HS-5 (cell line): Measurements from ENCODE around the gene CCT6A.
"Not testable (repeated sequence)": the region's sequence is repeated elsewhere in the genome, so short reads cannot be mapped to it uniquely, and the experiment has no call there.

Source experiments
- DNase-seq: peaks from one replicate; pipeline ENCODE4 v3.0.0-alpha.2; 2012; ENCODE audit warnings: low read depth

CCT6A gene

DNA sequence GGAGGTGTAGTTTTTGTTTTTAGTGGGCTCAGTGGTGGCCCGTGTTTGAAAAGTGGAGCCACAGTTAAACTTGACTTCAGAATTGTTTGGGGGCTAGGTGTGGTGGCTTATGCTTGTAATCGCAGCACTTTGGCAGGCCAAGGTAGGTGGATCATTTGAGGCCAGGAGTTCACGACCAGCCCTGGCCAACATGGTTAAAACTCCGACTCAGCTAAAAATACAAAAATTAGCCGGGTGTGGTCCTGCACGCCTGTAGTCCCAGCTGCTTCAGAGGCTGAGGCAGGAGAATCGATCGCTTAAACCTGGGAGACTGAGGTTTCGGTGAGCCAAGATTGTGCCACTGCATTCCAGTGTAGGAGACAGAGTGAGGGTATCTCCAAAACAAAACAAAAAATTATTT is 1.8 kb downstream of the CCT6A start:
- no peak for DNase-seq

DNA sequence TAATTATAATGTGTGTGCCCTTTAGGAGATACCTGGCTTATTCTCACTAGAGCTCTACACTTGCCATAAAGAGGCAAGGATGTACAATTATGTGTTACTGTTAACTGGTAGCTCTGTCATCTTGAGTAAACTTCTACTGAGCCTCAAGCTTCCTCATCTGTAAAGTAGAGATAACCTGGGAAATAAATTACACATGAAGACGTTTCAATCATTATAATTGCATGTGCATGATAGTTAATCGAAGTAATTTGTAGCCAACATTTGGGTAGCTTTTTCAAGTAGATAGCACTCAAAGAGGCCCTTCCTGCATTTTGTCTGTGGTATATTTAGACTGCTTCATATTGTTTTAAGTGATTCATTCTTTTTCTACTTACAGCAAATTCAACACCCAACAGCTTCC is 2.4 kb downstream of the CCT6A start:
- no peak for DNase-seq

DNA sequence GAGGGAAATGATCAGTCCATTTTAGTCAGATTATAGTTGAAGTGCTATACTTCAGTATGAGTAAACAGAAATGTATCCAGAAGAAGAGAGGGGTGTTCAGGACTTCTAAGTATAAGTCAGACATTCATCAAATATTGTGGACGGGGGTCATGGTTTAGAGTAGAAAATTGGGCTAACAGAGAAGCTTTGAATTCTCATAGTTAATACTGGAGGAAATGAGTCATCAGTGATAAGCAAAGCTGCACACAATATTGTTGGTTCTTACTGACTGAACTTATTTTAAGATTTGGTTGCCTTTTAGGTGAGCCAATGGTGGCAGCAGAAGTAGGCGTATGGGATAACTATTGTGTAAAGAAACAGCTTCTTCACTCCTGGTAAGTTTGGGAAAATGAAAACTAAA is 10.8 kb downstream of the CCT6A start:
- no peak for DNase-seq

DNA sequence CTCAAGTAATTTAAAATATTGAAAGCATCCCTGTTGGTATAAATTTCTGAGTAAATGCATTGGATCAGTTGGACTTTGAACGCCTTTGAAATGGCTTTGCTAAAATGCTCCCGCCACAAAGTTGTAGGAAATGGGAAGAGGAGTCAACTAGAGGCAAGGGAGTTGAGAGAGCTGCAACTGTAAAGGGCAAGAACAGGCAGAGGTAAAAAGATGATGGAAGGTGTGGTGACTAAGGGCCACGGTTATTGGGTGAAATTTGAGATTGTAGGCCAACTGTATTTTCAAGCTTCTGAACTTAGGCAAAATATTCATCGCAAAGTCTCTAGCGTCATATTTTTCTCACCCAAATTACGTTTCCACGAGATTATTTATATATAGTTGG is 11.9 kb downstream of the CCT6A start:
- no peak for DNase-seq

DNA sequence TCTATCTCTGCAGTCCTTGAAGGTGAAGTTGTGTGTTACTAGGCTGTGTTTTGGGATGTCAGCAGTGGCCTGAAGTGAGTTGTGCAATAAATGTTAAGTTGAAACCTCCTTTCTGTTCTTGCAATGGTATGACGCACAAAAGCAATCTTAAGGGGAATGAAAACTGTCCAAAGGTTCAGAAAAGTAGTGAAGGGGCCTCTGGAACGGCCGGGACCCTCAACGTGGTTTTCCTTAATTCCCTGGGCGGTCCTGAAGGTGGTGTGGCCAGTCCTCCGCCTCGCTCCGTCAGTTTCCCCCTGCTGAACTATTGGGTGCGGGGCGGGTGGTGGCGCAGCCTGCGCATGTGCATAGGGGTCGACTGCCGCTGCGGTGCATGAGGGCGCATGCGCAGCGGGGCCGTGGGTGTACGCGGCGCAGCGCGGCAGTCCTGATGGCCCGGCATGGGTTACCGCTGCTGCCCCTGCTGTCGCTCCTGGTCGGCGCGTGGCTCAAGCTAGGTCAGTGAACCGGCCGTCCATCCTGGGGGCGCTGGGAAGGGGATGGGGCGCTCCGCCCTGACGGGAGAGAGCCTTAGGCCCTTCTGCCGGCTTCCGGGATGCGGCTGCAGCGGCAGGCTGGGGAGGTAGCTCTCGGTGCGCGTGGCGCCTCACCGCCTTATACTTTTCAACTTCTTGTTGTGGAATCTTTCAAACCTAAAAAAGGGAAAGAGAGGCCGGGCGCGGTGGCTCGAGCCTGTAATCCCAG is 12.5 kb downstream of the CCT6A start, which contains the start of gene SUMF2:
SUMF2 (plus strand) TSS at position 405 of the 744 bp plus-strand sequence; CDS start at position 431, 26 bp downstream.
- no peak for DNase-seq

DNA sequence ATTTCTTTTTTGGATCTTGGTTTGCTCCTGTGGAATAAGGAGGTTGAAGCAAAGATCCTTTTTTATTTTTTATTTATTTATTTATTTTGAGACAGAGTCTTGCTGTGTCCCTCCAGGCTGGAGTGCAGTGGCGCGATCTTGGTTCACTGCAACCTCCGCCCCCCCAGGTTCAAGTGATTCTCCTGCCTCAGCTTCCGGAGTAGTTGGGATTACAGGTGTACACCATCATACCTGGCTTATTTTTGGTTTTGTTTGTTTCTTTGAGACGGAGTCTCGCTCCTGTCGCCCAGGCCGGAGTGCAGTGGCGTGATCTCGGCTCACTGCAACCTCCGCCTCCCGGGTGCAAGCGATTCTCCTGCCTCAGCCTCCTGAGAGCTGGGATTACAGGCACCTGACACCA is 14.8 kb downstream of the CCT6A start:
- not testable (repeated sequence) for DNase-seq

DNA sequence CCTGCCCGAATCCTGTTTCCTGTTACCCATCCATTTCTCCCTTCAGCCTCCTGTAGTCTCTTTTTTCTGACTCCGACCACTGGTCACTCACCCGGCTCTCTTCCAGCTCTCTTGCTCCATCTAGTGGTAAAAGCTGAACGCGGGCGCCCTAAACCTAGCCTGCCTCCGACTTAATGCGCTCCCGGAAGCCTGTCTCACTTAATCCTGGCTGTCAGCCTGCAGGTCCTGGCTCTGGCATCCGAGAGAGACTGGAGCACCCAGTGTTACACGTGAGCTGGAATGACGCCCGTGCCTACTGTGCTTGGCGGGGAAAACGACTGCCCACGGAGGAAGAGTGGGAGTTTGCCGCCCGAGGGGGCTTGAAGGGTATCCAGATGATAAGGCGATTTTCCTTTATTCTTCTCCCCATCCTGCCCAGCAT is 22.8 kb downstream of the CCT6A start:
- DNase-seq, result no peak

DNA sequence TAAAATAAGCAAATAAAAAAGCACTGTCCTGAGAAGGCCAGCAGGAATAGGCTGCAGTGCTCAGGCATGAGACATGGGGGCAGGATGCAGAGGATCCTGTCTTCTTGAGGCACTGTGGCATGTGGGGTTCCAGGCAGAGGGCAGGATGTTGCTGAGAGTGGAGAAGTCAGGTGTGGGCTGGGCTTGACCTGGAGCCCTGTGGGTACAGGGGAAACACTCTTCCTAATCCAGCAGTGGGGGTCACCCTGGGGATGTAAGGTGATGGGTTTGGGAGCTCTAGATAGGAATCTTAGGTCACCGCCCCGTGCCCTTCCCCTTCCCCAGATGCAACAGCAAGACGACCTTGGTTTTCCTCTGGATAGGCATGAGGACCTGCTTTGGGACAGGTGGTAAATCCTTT is 26.1 kb downstream of the CCT6A start:
- no peak for DNase-seq

DNA sequence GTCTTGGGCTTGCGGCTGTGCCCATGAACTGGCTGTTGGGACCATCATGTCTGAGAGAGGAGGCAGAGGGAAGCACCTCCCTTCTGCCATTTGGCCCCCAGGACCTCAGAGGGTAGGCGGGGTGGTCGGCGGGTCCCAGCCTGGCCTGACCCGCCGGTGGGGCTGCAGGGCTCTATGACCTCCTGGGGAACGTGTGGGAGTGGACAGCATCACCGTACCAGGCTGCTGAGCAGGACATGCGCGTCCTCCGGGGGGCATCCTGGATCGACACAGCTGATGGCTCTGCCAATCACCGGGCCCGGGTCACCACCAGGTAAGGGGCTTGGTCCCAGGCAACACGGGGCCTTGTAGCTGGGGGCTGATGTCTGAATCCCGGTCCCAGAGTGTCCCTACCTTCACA is 26.6 kb downstream of the CCT6A start:
- no peak for DNase-seq

DNA sequence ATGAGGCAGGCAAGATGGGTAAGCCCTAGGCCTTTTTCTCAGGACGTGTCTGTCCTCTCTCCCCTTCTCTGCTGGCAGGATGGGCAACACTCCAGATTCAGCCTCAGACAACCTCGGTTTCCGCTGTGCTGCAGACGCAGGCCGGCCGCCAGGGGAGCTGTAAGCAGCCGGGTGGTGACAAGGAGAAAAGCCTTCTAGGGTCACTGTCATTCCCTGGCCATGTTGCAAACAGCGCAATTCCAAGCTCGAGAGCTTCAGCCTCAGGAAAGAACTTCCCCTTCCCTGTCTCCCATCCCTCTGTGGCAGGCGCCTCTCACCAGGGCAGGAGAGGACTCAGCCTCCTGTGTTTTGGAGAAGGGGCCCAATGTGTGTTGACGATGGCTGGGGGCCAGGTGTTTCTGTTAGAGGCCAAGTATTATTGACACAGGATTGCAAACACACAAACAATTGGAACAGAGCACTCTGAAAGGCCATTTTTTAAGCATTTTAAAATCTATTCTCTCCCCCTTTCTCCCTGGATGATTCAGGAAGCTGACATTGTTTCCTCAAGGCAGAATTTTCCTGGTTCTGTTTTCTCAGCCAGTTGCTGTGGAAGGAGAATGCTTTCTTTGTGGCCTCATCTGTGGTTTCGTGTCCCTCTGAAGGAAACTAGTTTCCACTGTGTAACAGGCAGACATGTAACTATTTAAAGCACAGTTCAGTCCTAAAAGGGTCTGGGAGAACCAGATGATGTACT is 28.1 kb downstream of the CCT6A start:
- no peak for DNase-seq

DNA sequence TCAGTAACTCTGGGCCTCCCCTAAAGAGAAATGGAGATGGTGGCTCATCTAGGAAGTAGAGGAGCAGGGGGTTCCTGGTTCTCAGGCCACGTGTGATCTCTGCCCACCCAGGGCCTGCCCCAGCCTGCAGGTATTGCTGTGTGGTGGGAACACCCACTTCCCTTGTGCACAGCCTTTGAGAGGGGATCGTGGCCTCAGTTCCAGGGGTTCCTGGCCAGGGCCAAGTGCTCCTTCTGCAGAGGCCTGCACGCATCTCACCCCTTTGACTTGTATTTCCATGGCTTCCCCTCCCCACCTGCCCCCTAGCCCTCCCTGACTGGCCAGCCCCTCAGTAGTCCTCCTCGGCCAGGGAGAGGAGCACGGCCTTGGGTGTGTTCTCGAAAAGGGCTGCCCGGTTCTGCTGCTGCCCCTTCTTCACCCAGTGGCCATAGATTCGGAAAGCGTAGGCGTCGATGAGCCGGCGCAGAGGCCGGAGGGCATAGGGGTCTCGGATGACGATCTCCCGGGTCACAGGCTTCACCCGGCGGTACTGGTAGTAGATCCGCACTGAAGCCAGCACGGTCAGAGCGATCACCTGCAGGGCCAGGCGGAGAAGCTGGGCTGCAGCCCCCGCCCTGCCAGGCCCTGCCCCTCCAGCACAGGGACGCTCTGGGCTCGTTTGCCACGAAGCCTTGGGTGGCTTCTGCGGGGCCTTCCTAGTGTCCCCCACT is 29.3 kb downstream of the CCT6A start:
- not testable (repeated sequence) for DNase-seq

DNA sequence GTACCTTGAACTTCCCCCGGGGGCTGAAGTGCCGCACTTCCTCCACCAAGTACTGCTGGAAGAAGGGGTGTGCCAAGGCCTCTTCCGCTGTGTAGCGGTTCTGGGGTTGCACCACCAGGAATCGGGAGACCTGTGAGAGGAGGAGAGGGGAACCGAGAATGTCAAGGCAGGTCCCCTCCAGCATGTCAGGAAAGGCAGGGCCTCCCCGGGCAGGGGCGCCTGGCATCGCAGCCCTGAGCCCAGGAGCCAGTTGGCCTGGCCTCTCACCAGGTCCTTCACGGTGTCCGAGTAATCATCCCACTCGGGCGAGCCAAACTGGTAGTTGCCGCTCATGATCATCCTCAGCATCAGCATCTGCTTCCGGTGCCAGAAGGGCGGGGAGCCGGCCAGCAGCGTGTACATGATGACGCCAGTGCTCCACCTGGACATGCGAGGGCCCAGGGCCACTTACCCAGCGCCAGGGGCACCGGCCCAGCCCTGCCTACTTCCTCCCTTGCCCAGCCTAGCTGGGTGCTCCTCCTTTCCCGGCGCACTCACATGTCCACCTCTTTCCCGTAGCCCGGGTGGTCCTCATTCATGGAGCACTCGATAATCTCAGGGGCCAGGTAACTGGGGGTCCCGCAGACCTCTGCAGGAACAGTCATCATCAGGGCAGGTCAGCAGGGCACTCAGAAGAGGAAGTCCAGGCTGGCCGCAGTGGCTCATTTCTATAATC is 30.2 kb downstream of the CCT6A start:
- DNase-seq, result no peak

DNA sequence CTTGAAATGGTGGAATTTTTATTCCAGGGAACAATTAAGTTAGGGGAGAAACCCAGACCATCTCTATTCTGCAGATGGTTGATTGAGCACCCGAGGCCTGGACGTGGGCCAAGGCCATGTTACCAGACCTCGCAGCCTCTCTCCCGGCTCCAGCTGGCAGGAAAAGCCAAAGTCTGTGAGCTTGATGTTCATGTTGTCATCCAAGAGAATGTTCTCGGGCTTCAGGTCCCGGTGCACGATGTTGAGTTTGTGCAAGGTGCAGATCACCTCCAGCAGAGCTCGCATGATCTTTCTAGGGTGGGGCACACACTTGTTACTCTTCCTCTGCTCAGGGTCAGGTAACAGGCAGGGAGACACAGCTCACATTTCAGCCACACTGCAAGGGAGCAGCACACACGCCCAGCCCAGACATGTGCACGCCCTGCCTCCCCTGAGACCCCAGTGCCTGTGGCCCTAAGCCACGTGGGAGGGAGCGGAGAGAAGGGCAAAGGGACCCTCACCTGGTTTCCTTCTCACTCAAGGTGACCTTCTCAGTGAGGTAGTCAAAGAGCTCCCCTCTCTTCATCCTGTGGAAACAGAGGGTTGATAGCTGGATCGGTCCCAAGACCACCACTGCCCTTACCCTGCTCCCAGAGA is 31.7 kb downstream of the CCT6A start:
- DNase-seq, result no peak

DNA sequence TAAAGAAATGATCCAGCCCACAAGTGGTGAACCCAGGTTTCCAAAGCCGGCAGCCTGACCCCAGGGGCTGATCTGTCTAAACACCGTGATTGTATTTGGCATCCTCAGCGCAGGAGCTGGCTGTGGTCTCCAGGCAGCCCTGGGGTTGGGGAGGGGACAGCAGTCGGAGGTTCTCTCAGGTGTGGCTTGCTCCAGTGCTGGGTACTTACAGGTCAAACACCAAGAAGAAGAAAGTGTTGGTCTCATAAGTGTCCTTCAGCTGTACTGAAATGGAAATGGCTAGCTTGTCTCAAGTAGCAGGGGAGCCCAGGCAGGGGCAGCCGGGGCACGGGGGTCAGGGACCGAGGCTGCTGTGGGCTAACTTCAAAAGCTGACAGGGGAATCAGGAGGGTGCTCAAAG is 35.2 kb downstream of the CCT6A start:
- no peak for DNase-seq

DNA sequence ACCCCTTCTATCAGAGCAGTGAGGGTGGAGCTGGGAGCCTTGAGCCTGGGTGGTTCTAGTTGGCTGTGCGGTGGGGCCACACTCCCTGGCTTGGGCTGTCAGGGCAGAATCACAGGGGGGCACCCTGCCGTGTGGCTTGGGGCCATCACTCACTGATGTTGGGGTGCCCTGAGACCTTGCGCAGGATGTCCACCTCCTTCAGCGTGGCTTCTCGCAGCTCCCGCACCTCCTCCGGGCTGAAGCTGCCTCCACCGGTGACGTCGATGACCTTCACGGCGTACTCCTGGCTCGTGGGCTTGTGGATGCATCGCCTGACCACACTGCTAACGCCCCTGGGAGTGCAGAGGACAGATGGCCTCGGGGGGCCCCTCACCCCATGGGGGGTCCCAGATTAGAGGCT is 35.9 kb downstream of the CCT6A start:
- no peak for DNase-seq

DNA sequence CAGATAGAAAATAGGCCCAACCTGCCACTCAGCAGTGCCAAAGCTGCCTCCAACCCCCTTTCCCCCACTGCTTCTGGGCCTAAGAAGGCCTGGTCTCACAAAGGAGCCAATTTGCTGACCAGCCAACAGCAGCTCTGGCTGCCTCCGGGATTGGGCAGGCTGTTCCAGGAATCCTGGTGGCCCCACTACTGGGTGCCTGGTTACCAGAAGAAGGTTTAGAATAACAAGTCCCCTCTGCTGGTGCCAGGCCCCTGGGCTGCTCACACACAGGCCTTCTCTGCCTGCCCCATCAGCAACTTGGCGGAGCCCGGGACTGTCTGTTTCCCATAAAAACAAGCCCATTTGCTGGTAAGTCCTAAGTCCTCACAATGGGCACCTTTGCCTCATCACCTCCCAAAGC is 40.0 kb downstream of the CCT6A start:
- DNase-seq, result no peak

DNA sequence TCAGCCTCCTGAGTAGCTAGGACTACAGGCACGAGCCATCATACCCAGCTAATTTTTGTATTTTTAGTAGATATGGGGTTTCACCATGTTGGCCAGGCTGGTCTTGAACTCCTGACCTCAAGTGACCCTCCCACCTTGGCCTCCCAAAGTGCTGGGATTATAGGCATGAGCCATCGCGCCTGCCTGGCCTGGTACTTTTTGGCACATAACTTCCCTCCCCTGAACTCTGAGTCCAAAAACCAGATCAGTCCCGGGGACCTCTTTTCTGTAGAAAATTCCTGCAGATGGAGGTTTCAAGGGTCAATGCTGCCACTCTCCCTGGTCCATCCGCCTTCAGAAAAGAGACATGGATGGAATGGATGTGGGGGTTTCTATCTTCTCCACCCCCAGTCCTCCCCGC is 40.8 kb downstream of the CCT6A start:
- not testable (repeated sequence) for DNase-seq

DNA sequence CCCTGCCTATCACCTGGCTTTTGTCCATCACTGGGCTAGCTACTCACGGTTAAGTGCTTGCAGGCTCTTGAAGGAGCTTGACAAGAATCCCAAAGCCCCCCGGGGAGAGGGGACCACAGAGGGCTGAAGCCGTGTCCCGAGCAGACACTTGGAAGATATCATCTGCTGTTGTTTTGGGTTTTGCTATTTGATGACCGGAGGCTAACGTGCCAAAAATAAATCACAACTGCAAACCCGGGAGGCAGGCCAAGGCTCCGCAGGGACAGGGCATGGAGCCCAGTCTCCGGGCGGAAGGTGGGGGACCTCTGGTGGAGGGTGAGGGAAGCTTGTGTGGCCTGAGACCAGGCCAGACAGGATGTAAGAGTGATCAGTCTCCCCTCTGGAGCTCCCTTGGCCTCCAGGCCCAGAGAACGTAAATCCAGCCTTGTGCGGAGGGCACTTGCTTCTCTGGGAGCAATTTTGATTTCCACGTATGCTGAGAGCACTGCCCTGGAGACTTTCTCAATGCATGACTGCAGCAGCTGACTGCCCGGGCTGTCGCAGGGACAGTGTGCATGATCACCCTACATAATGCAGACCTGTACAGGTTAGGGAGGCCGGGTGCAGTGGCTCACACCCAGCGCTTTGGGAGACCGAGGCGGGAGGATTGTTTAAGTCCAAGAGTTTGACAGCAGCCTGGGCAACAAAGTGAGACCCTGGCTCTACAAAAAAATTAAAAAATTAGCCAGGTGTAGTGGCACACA is 41.4 kb downstream of the CCT6A start, which contains the start of gene PHKG1:
PHKG1 (minus strand) TSS at position 164 of the 743 bp plus-strand sequence. CDS start 4,011 bp downstream, outside the sequence.
- no peak for DNase-seq

DNA sequence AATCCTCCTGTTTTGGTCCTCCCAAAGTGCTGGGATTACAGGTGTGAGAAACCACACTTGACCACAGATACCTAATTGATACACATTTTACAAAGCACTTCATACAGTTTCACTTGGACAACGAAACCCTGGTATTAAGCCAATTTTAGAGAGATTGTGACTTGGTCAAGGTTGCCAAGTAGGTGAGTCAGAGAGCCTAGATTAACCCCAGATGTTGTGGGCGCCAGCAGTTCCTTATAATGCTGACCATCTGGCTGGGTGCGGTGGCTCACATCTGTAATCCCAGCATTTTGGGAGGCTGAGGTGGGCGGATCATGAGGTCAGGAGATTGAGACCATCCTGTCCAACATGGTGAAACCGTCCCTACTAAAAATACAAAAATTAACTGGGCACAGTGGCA is 46.1 kb downstream of the CCT6A start:
- peak; percentile 91 for DNase-seq

DNA sequence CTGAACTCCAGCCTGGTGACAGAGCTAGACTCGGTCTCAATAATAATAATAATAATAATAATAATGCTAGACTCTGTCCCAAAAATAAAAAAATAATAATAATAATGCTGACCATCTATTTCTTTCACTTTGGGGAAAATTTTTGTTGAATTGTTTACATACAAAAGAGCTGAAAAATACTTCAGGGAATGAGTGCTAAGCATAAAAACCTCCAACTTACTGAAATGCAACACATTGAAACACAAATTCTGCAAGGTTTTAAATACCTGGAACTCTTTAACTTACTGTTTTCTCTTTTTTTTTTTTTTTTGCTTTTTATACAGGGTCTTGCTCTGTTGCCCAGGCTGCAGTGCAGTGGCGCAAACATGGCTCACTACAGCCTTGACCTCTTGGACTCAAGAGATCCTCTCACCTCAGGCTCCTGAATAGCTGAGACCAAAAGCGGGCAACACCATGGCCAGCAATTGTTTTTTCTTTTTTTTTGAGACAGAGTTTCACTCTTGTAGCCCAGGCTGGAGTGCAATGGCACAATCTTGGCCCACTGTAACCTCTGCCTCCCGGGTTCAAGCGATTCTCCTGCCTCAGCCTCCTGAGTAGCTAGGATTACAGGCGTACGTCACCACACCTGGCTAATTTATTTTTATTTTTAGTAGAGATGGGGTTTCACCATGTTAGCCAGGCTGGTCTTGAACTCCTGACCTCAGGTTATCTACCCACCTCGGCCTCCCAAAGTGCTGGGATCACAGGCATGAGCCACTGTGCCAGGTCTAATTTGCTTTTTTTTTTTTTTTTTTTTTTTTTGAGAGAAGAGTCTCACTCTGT is 46.8 kb downstream of the CCT6A start:
- not testable (repeated sequence) for DNase-seq
